ENCODE data around the gene SERPINB13.

GRCh38 chr18:63562284-63562683 lies 24.9 kb upstream of the SERPINB13 start:
- TF ChIP-seq POLR2AphosphoS5 (IDR thresholded peaks at IDR 0.05) (no peak), CTCF (IDR thresholded peaks at IDR 0.05 in 8 of 11, conservative IDR thresholded peaks at IDR 0.05 in 3 of 11) (no peak)

Measured in spleen (tissue), 7 donors.